AML-193 (cell line): ENCODE results near the gene CELSR3.
A peak's percentile ranks its signal among the peaks of the same experiment; 100 is the strongest.

Source experiments
- DNase-seq, 2 experiments: peaks; one replicate each; lab custom pipeline; 2025; lab: John Stamatoyannopoulos, UW

CELSR3 gene

GRCh38 chr3:48633743-48634142 lies 28.9 kb downstream of the CELSR3 start:
- DNase-seq: no peak

- no peak for DNase-seq
Observed at GRCh38 chr3:48633256-48633655, 29.4 kb downstream of the CELSR3 start.

GRCh38 chr3:48631516-48632448 lies 30.9 kb downstream of the CELSR3 start:
- DNase-seq: no peak

DNA sequence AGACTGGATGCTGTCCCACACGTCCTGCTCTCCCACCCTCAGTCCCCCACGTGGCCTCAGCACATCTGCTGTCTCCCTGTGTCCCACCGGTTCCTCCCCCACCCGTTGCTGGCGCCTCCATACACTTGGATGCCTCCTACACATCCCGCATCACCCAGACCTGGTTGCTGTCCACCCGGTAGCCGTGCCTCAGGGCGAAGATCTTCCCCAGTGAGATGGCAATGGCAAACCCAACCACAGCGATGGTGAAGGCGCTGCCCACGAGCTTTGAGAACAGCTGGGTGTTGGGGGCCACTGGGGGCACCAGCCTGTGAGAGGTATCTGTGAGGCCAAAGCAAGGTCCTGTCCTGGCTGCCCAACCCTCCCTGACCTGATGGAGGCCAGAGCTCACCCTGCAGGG lies 31.9 kb downstream of the CELSR3 start:
- no peak for DNase-seq

DNA sequence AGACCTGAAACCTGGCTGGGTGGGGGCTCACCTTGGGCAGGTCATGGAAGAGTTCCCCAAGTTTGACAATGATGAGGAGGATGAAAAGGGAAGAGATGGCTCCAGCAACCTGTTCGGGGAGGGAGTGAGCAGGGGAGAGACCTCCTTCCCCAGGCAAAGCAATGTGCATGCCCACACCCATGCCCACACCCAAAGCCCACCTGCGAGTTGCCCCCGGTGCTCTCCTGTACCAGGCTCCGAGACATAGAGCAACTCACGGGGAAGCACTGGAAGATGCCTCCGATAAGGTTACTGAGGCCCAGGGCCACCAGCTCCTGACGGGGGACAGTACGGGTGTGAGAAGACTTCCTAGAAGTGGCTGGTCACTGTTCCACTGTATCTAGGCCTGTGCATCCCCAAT lies 32.3 kb downstream of the CELSR3 start:
- no peak for DNase-seq

DNA sequence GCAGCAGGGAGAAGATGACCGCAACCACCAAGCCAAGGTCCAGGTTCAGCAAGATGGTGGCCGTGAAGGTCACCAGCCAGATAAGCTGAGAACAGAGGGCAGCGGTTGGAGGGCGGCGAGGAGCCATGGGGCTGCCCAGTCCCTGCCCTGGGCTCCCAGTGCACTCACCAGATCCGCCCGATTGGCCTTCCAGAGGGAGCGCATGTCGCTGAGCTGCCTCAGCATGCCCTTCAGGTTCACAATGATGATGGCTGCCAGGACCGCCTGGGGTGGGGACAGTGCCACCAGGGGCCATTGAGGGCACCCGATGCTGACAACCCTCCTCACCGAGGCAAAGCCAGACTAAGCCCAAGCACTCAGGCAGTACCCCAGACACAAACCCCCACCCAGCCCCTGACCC lies 32.8 kb downstream of the CELSR3 start:
- DNase-seq: no peak

DNA sequence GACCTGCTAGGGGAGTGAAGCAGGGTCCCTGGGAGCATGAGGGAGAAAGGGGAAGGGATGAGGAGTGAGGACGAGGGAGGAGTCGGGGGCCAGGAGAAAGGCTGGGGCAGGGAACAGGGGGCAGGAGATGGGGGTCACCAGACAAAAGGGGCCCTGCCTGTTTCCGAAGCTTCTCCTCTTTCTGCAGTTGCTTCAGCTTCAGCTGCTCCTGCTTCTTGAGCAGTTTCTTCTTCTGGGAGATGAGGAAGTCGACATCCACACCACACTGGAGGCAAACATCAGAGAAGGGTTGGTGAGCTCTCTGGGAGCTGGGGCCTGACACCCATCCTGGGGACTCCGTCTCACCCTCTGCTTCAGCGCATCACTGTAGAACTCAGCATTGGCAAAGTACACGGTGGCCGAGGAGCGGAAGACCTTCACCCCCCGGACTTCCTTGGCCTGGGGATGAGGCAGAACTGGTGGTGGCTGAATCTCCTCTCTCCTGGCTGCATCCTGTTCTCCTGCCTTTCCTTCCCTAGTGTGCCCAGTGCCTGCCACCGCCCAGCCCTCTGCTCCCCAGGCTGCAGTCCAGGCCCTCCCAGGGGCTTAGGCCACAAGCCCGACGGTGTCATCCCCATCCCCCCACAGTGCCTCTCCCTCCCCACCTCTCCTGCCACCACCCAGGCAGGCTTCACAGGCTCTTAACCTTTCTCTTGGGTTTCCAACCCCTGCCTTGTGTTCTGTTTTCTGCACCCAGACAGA lies 34.2 kb downstream of the CELSR3 start:
- no peak for DNase-seq

GRCh38 chr3:48625600-48625999 lies 37.1 kb downstream of the CELSR3 start:
- DNase-seq: no peak

GRCh38 chr3:48624767-48625166 lies 37.9 kb downstream of the CELSR3 start:
- DNase-seq: no peak

GRCh38 chr3:48623851-48624547 lies 38.7 kb downstream of the CELSR3 start:
- DNase-seq: no peak

- no peak for DNase-seq
Observed at GRCh38 chr3:48621461-48621869, 41.2 kb downstream of the CELSR3 start, which contains the start of gene TMEM89. Gene TMEM89 (minus strand): TSS chr3:48621769. CDS start chr3:48621756, 13 bp downstream.

GRCh38 chr3:48619541-48620524 lies 42.9 kb downstream of the CELSR3 start:
- no peak for DNase-seq

DNA sequence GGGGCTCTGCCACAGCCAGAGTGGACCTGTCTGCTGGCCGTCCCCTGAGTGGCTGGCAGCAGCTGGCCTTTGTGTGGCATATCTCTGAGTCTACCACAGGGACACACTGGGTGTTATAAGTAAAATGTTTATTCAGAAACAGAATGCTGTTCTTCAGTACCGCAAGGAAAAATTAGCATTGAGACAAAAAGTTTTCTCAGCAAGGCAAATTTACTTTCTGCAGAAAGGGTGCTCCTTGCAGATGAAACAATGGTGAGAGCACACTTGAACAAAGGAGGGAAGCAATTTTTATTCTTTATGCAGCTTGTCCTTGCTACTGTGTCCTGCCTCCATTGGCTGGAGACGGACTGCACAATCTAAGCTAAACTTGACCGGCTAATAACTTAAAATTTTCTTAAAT lies 45.1 kb downstream of the CELSR3 start:
- no peak for DNase-seq

DNA sequence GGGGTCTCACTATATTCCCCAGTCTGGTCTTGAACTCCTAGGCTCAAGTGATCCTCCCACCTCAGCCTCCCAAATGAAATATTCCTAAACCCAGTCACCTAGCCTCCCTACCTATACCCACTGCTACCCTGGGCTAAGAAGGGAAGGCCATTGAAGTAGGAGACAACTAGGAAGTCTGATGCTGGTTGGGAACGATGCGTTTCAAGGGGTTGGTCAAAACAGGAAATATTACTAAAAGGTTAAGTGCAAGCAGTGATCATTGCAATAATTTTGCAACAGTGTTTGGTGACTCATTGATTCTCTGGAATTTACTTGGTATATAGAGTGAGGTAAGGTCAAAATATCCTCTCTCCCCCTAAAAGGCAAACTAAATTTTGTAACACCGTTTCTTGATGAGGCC lies 48.6 kb downstream of the CELSR3 start:
- peak; percentile 96 to 97 for DNase-seq

GRCh38 chr3:48612309-48612708 lies 50.4 kb downstream of the CELSR3 start:
- no peak for DNase-seq

- DNase-seq: peak; percentile 97 to 98
Observed at GRCh38 chr3:48609088-48610005, 53.3 kb downstream of the CELSR3 start, which contains the start of gene UQCRC1. Gene UQCRC1 (minus strand): TSS chr3:48609646. CDS start chr3:48609620, 26 bp downstream.

DNA sequence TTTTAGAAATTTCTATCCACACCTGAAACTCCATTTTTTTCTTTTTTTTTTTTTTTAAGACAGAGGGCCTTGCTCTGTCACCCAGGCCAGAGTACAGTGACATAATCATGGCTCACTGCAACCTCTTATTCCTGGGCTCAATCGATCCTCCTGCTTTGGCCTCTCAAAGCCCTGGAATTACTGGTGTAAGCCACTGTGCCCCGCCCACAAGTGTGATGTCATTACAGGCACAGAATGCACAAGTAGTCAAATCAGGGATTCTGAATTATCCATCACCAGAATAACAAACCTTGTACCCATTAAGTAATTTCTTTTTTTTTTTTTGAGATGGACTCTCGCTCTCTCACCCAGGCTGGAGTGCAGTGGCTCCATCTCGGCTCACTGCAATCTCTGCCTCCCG lies 55.2 kb downstream of the CELSR3 start:
- no peak for DNase-seq

DNA sequence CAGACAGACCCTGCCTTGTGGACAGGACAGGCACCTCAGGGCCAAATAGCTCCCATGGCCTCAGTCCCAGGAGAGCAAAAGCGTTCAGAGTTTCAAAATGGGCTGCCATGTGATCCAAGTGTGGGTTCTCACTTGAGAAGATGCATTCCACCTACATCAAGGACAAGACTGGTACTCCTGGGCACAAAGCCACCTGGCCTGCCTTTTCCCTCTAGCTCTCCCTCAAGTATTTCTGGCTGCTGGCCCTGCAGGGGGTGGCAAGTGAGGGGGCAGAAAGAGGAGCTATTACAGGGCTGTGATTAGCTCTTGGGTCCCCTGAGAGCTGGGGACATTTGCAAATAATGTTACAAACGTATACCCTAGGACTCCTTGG lies 61.1 kb downstream of the CELSR3 start:
- DNase-seq: no peak

GRCh38 chr3:48600711-48601621 lies 61.7 kb downstream of the CELSR3 start:
- no peak for DNase-seq
